ENCODE data around the gene COL12A1. TPM values are rescaled to one million over a fixed set of nuclear protein-coding genes. Genes with fewer than 3 reads are reported as not detected.

The COL12A1 gene
- total RNA-seq, 6 experiments from 2014 or later: 205 to 304 (median 227) TPM

DNA sequence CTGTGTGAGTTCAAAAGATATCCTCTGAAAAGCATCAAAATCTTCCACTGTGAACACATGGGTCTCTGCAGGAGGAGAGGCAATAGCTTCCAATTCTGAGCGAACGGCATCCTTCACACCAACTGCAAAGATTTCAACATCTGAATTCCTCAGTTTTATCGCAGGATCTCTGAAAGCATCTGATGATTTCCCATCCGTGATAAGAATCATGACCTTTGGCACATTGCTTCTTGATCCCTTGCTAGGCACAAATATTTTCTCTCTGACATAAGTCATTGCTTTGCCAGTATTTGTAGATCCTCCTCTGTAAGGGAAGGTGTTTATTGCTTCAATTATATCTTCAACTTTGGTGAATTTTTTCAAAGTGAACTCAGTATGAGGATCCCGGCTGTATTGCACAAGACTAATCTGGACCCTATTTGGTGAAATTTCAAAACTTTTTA, 22.7 kb downstream of the COL12A1 start:
- Mint-ChIP-seq H3K27me3 (ENCODE audit: insufficient read depth) (peaks cover 5% of the 10 kb centered on the region; the same call in 1 of the 2 replicates), H3K4me1 (ENCODE audit: low read depth) (peaks cover 65% of the 10 kb centered on the region), H3K9me3 (peaks cover 13% of the 10 kb centered on the region), H3K27ac (peak overlapping the region; percentile 77), H3K36me3 (ENCODE audit: low read depth) (peaks cover 87% of the 10 kb centered on the region), H3K4me3 (peak overlapping the region; percentile 33; the same call in 1 of the 2 replicates)
- TF ChIP-seq, protein P1, sequence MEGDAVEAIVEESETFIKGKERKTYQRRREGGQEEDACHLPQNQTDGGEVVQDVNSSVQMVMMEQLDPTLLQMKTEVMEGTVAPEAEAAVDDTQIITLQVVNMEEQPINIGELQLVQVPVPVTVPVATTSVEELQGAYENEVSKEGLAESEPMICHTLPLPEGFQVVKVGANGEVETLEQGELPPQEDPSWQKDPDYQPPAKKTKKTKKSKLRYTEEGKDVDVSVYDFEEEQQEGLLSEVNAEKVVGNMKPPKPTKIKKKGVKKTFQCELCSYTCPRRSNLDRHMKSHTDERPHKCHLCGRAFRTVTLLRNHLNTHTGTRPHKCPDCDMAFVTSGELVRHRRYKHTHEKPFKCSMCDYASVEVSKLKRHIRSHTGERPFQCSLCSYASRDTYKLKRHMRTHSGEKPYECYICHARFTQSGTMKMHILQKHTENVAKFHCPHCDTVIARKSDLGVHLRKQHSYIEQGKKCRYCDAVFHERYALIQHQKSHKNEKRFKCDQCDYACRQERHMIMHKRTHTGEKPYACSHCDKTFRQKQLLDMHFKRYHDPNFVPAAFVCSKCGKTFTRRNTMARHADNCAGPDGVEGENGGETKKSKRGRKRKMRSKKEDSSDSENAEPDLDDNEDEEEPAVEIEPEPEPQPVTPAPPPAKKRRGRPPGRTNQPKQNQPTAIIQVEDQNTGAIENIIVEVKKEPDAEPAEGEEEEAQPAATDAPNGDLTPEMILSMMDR (IDR thresholded peaks at IDR 0.05): no peak
- DNase-seq: peak; percentile 66

DNA sequence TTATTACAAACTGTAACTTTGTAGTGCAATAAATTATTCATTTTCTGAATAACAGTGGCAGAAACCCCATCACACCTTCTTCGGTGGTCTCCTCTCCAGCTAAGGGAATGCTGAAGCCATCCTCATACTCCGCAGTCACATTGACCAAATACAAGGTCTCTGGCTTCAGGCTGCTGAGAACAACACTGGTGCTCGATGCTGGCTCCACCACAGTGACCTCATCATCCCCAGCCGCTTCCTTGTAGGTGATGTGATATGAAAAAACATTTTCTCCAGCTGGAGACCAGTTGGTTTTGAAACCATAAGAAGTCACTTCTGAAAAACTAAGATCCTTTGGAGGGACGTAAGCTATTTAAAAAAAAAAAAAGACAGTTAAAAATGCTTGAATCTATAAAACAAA, 25.0 kb downstream of the COL12A1 start:
- Mint-ChIP-seq H3K9me3 (peaks cover 7% of the 10 kb centered on the region; the same call in 1 of the 2 replicates), H3K4me1 (ENCODE audit: low read depth) (peaks cover 62% of the 10 kb centered on the region), H3K36me3 (ENCODE audit: low read depth) (peaks cover 75% of the 10 kb centered on the region), H3K27ac (no peak overlapping the region), H3K27me3 (ENCODE audit: insufficient read depth) (peaks cover 2% of the 10 kb centered on the region; the same call in 1 of the 2 replicates), H3K4me3 (no peak overlapping the region)
- DNase-seq: no peak
- TF ChIP-seq, protein P1 (IDR thresholded peaks at IDR 0.05): no peak

DNA sequence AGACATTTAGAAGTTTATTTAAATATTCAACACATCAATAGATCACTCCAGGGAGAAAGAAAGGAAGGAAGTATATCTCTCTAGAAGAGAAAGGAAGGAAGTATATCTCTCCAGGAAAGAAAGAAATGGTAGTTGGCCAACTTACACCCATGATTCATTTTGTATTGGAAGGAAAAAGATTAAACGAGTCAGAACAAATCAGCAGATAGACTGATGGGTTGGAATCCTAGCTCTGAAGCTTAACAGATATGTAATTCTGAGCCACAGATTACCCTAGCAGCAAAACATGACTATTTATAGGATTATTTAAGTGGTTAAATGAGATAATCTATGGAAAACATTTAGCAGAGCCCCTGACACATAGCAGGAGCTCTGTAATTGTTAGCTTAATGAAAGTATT, 27.1 kb downstream of the COL12A1 start:
- no peak overlapping the region; the same call in 1 of the 2 replicates for H3K27ac Mint-ChIP-seq
- H3K9me3 Mint-ChIP-seq: no peaks in the 10 kb centered on the region
- H3K27me3 Mint-ChIP-seq (ENCODE audit: insufficient read depth): peaks cover under 1% of the 10 kb centered on the region; the same call in 1 of the 2 replicates
- no peak for DNase-seq
- H3K4me1 Mint-ChIP-seq (ENCODE audit: low read depth): peaks cover 43% of the 10 kb centered on the region
- H3K4me3 Mint-ChIP-seq: no peak overlapping the region
- H3K36me3 Mint-ChIP-seq (ENCODE audit: low read depth): peaks cover 69% of the 10 kb centered on the region
- TF ChIP-seq, protein P1 (IDR thresholded peaks at IDR 0.05): no peak

DNA sequence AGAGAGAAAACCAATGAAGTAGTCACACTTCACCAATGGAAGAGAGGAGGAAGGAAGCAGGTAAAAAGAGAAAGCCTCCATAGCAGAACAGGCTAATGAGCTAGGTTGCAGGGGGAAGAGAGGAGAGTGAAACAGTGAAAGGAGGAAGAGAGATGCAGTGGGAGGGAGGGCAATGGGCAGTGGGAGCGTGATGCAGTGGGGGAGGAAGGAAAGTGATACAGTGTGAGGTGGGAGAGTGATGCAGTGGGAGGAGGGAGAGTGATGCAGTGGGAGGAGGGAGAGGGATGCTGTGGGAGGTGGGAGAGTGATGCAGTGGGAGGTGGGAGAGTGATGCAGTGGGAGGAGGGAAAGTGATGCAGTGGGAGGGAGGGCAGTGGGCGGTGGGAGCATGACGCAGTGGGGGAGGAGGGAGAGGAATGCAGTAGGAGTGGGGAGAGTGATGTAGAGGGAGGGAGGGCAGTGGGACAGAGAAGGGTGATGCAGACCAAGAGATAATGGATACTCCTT, 29.7 kb downstream of the COL12A1 start:
- DNase-seq: no peak
- H3K27me3 Mint-ChIP-seq (ENCODE audit: insufficient read depth): no peaks in the 10 kb centered on the region; the same call in 1 of the 2 replicates
- H3K4me1 Mint-ChIP-seq (ENCODE audit: low read depth): peaks cover 42% of the 10 kb centered on the region
- H3K4me3 Mint-ChIP-seq: no peak overlapping the region
- H3K36me3 Mint-ChIP-seq (ENCODE audit: low read depth): peaks cover 55% of the 10 kb centered on the region
- peak overlapping the region; percentile 27; the same call in 1 of the 2 replicates for H3K27ac Mint-ChIP-seq
- no peaks in the 10 kb centered on the region for H3K9me3 Mint-ChIP-seq
- TF ChIP-seq, protein P1 (IDR thresholded peaks at IDR 0.05): no peak

DNA sequence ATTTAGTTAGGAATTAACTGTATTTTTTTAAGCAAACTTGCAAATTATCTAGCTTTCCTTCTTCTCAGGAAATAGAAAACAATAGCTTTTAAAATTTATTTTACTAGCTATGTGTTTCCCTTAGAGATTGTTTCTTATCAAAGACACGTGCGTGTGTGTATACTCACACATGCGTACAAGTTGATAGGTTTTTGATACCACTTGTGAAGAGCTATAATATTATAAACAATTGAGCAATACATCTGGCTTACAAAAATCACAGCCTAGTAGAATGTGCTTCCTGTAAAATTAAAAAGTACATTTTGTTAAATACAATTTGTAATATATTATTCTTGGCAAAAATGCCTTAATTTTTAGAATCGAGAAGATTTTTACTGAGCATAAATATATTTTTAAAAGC, 33.9 kb downstream of the COL12A1 start:
- Mint-ChIP-seq H3K4me1 (ENCODE audit: low read depth) (peaks cover 61% of the 10 kb centered on the region), H3K27ac (no peak overlapping the region), H3K36me3 (ENCODE audit: low read depth) (peaks cover 61% of the 10 kb centered on the region)

More for the DNA sequence above, 33.9 kb downstream of the COL12A1 start:
- H3K4me3 Mint-ChIP-seq: no peak overlapping the region
- DNase-seq: no peak
- TF ChIP-seq, protein P1 (IDR thresholded peaks at IDR 0.05): no peak
- H3K9me3 Mint-ChIP-seq: no peaks in the 10 kb centered on the region
- no peaks in the 10 kb centered on the region; the same call in 1 of the 2 replicates for H3K27me3 Mint-ChIP-seq (ENCODE audit: insufficient read depth)

Measured in HFFc6 (cell line).